ENCODE data around the gene KRTAP10-2. TPM values are rescaled to one million over a fixed set of nuclear protein-coding genes. Genes with fewer than 3 reads are reported as not detected.
"Not testable (repeated sequence)": the region's sequence is repeated elsewhere in the genome, so short reads cannot be mapped to it uniquely, and the experiment has no call there.

Gene KRTAP10-2
- total RNA-seq, 1 donor from 2014 or later: not detected

DNA sequence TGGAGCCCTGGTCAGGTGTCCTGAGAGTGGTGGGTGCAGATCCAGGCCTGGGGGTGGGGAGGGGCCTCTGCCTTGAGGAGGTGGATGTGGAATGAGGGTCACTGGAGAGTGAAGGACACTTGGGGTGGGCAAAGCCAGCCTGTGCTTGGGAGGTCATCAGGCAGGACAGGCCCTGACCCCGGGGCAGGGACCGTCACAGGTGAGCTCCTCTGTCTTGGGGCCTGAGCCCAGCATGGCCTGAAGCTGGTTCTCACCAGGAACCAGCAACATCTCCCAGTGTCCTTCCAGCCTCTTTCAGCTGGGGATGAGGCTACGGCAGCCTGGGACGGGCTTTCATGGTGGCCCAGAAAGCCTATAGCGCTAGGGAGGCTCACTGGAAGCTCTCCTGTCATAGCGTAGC is 831 bp upstream of the KRTAP10-2 start:
- Histone ChIP-seq H3K9me3 (no peaks in the 10 kb centered on the region), H3K4me3 (no peak overlapping the region), H3K4me1 (no peaks in the 10 kb centered on the region), H3K36me3 (no peaks in the 10 kb centered on the region), H3K27me3 (ENCODE audit: low read depth) (no peaks in the 10 kb centered on the region), H3K27ac (no peak overlapping the region)
- intact Hi-C loops (cut with DNase I): no loop called here
- TF ChIP-seq, protein P1, sequence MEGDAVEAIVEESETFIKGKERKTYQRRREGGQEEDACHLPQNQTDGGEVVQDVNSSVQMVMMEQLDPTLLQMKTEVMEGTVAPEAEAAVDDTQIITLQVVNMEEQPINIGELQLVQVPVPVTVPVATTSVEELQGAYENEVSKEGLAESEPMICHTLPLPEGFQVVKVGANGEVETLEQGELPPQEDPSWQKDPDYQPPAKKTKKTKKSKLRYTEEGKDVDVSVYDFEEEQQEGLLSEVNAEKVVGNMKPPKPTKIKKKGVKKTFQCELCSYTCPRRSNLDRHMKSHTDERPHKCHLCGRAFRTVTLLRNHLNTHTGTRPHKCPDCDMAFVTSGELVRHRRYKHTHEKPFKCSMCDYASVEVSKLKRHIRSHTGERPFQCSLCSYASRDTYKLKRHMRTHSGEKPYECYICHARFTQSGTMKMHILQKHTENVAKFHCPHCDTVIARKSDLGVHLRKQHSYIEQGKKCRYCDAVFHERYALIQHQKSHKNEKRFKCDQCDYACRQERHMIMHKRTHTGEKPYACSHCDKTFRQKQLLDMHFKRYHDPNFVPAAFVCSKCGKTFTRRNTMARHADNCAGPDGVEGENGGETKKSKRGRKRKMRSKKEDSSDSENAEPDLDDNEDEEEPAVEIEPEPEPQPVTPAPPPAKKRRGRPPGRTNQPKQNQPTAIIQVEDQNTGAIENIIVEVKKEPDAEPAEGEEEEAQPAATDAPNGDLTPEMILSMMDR (IDR thresholded peaks at IDR 0.05): no peak
- DNase-seq: no peak
- no peak for ATAC-seq

DNA sequence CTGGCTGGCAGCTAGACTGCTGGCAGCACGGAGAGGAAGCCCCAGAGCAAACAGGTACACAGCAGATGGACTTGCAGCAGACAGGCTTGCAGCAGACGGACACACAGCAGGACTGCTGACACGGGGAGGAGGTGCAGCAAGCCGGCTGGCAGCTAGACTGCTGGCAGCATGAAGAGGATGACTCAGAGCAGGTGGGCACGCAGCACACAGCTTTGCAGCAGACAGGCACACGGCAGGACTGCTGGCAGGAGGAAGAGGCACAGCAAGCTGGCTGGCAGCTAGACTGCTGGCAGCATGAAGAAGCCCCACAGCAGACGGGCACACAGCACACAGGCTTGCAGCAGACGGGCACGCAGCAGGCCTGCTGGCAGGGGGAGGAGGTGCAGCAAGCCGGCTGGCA is 498 bp downstream of the KRTAP10-2 start:
- TF ChIP-seq, protein P1 (IDR thresholded peaks at IDR 0.05): no peak
- ATAC-seq (no peak), DNase-seq (peak; percentile 15)
- Histone ChIP-seq H3K27me3 (ENCODE audit: low read depth) (no peaks in the 10 kb centered on the region), H3K9me3 (no peaks in the 10 kb centered on the region), H3K27ac (no peak overlapping the region), H3K36me3 (no peaks in the 10 kb centered on the region), H3K4me1 (no peaks in the 10 kb centered on the region), H3K4me3 (no peak overlapping the region)
- intact Hi-C loops (cut with DNase I): no loop called here

DNA sequence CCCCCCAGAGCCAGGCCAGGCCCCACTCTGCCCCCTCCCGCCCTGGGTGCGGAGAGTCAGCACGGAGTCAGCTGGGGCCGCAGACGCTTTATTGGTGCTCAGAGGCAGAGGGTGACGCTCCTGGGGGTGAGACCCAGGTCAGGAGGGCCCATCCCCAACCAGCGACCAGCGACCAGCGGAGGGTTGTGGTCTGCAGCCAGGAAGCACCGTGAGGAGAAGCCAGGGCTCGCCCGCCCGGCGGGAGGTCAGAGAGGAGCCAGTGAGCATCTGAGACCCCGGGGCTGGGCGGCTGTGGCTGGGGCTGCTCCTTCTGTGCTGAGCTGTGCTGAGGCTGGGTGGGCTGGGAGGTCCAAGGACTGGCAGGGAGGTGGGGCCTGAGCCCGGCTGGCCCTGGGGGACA is 1.0 kb downstream of the KRTAP10-2 start:
- intact Hi-C loops (cut with DNase I); H3K4me1 ChIP-seq; H3K9me3 ChIP-seq; H3K4me3 ChIP-seq; H3K36me3 ChIP-seq; H3K27me3 ChIP-seq (ENCODE audit: low read depth); H3K27ac ChIP-seq: not testable (repeated sequence)
- peak; percentile 16 to 45 for ATAC-seq
- DNase-seq: peak; percentile 32

DNA sequence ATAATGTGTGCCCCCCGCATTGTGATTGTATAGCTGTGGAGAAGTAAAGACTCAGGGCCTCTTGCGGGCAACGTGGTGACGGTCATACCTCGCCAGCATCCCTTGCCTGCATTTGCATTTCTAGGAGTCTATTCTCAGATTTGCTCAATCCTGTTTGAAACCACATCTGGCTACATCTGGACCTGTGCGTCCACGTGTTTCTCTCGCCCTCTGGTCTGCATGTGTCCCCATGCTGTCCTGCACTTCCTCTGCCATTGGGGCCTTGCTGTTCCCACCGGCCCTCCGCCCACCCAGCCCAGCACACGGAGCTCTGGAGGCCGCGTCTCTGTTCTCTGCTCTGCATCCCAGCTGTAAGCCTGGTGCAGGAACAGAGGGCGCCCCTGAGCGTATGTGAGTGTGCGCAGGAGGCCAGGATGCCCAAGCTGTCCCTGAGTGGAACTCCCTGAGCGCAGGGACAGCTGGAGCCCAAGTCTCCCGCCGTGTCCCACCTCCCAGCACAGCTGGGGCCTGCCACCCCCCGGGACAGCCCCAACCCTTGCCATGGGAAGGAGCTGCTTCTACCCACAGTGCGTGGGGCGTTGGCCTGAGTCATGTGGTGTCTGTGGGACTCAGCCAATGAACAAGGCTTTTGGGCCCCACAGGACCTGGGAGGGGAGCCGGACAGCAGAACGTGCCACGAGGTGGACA is 1.6 kb downstream of the KRTAP10-2 start:
- no peaks in the 10 kb centered on the region for H3K9me3 ChIP-seq
- TF ChIP-seq, protein P1 (IDR thresholded peaks at IDR 0.05): no peak
- H3K36me3 ChIP-seq: no peaks in the 10 kb centered on the region
- DNase-seq (peak; percentile 19), ATAC-seq (peak in 1 of 2 donors; percentile 36)
- no peaks in the 10 kb centered on the region for H3K27me3 ChIP-seq (ENCODE audit: low read depth)
- intact Hi-C loops (cut with DNase I): no loop called here
- no peaks in the 10 kb centered on the region for H3K4me1 ChIP-seq
- H3K27ac ChIP-seq: no peak overlapping the region
- H3K4me3 ChIP-seq: no peak overlapping the region

DNA sequence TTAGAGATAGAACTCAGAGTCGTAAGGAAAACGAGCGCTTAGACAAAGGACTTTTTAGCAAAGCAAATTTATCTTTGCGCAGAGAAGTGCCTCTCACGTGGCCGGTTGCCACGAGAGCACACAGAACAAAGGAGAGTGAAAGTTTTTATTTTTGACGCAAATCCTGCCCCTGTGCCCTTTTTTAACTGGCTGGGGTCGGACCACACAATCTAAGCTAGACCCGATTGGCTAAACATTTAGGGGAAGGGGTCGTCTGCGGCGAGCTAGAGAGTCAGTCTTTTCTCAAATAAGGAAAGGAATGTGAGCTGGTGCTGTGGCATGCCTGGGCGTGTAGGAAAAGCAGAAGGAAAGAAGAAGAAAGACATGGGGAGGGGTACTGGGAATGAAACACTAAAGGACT is 2.4 kb downstream of the KRTAP10-2 start:
- Histone ChIP-seq H3K27ac (no peak overlapping the region), H3K9me3 (no peaks in the 10 kb centered on the region), H3K27me3 (ENCODE audit: low read depth) (no peaks in the 10 kb centered on the region), H3K36me3 (no peaks in the 10 kb centered on the region), H3K4me3 (no peak overlapping the region), H3K4me1 (no peaks in the 10 kb centered on the region)
- ATAC-seq (no peak), DNase-seq (no peak)
- TF ChIP-seq, protein P1 (IDR thresholded peaks at IDR 0.05): no peak
- intact Hi-C loops (cut with DNase I): no loop called here

DNA sequence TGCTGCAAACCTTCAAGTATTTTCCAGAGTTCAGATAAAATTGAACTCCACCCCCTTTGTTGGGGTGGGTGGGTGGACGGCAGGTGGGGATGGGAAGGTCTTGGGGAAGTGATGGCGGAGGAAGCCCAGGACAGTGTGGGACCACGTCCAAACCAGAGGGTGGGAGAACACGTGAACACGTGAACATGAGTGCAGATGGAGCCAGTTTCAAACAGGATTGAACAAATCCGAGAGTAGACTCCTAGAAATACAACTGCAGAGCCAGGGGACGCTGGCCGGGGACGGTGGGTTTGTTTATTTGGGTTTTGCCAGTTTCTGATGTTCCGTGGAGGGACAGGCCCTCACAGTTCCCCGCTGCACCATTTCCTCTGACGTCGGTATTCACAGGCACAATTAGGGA is 2.9 kb downstream of the KRTAP10-2 start:
- H3K4me1 ChIP-seq: no peaks in the 10 kb centered on the region
- intact Hi-C loops (cut with DNase I): no loop called here
- DNase-seq (no peak), ATAC-seq (no peak)
- no peaks in the 10 kb centered on the region for H3K27me3 ChIP-seq (ENCODE audit: low read depth)
- no peaks in the 10 kb centered on the region for H3K36me3 ChIP-seq
- TF ChIP-seq, protein P1 (IDR thresholded peaks at IDR 0.05): no peak
- no peak overlapping the region for H3K27ac ChIP-seq
- H3K9me3 ChIP-seq: no peaks in the 10 kb centered on the region
- no peak overlapping the region for H3K4me3 ChIP-seq
